ENCODE results near the gene PNPLA2.

The PNPLA2 gene

DNA sequence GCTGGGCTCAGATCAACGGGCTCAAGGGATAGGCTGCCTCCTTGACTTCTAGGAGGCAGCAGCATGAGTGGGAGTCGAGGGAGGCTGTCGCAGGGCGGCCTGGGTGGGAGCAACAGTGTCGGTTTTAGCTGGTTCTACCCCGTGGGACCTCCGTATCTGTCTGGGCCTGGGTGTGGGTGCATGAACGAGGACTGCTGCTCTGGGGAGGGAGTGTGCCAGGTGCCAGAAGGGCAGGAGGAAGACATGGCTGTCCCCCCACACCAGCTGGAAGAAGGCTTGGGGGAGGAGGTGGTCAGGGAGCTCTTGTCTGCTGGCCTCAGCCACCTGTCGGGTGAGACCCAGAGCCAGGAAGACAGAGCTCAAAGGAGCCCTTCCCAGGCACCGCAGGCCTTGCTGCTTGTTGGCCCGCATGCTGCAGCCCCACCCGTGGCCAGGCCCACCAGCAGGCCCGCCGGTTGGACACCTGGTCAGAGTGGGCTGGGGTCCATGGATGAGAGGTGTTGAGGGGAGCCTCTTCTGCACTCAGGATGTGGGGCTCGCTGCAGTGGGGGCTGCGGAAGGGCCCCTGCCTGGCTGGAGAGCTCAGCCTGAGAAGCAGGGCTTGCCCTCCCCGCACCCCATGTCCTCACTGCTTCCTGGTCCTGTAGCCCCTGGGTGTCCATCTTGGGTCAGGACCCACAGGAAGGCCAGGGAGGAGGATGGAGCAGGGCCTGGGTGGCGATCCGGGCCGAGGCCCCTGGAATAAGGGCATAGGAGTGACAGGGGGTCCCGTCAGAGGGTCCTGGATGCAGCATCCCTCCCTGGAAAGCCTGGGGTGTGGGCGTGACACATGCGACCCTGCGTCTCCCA is 32.3 kb upstream of the PNPLA2 start:
- no peak for DNase-seq

- DNase-seq, result no peak
Measured at GRCh38 chr11:787084-787675, 31.5 kb upstream of the PNPLA2 start.

- no peak for DNase-seq
Measured at GRCh38 chr11:788009-788640, 30.6 kb upstream of the PNPLA2 start.

- no peak for DNase-seq
Measured at GRCh38 chr11:788953-789940, 29.5 kb upstream of the PNPLA2 start.

DNA sequence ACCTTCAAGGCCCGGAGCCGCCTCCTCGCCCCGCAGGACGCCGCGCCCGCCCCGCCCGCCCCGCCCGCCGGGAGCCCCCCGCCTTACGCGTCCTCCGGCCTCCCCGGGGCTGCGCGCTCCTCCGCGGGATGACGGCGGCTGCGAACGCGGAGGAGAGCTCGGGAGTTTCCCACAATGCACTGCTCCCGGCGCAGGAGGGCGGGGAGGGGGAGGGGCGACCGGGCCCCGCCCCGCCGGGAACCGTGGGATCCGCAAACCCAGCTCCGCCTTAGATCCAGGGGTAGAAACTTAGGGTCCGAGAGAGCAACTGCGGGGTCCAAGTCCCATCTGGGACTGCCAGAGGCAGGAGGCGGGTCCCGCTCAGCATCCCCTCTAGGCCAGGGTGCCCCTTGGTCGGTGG is 28.8 kb upstream of the PNPLA2 start, which contains the start of gene CEND1:
CEND1 (minus strand) TSS at position 148 of the 400 bp plus-strand sequence. CDS start 1,514 bp downstream, outside the sequence.
- no peak for DNase-seq

DNA sequence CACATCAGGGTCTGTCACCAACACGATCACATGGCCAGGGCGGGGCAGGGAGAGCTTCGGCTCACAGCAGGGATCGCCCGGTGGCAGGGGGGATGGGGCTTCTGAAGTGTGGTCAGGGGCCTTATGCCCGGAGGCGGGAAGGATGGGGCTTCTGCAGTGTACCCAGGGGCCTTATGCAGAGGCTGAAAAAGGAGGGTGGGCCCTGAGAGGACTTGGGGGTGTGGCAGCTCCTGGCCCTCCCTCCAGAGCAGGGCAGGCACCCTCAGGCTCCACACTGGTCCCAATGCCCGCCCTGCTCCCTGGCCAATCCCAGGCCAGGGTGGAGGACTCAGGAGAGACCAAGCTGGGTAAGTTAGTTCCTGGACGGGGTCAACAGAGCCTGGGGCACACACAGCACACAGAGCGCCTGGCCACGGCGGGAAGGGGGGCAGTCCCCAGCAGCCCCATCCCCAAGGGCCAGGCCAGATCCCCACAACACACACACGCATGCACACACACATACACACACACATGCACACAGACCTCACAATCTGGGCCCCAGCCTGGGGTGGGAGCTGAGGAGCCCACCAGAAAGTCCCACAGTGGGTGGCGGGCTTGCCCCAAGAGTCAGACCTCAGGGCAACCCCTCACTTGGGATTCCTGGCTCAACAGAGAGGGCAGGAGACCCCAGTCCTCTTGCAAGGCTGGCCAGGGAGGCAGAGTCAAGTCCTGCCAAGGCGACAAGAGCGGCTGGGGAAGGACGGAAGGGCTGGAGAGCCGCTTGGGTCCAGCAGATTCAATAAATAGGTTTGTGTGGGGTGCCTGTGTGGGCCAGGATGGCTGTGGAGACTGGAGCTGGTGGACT is 27.8 kb upstream of the PNPLA2 start:
- no peak for DNase-seq

GRCh38 chr11:791658-792534 is 26.8 kb upstream of the PNPLA2 start:
- DNase-seq, result no peak

GRCh38 chr11:792535-792821 is 26.2 kb upstream of the PNPLA2 start:
- DNase-seq, result no peak

- DNase-seq, result no peak
Measured at GRCh38 chr11:792873-793272, 25.8 kb upstream of the PNPLA2 start.

- no peak for DNase-seq
Measured at GRCh38 chr11:793556-793955, 25.2 kb upstream of the PNPLA2 start.

DNA sequence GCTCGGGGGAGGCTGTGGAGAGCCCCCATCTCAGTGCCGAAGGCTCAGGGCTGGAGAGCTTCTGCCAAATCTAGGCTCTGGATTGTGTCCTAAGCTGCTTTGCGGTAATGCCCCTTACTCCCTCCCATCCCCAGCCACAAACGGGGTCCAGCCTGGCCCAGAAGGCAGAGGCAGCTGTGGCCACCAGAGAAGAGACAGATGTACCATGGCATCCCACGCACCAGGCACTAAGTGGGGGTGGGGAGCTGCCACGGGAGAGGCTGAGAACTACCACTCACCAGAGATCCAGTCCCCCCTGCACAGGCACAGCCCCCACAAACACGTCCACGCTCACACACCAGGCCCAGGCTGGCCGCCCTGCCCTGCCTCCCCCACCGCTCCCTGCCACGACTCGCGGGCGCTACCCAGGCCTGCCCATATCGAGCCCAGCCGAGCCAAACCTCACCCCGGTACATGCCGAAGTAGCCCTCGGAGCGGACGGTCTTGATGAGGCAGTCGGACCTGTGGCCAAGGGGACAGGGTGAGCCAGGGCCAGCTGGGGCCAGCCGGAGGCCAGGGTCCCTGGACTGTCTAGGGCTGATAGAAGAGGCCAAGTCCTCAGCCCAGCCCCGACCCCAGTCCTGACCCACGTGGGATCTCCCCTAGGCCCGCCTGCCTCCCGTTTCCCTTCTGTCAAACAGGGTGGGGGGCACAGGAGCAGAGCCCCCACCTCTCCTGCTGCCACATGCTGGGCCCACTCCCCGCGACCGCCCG is 24.5 kb upstream of the PNPLA2 start:
- DNase-seq, result no peak

DNA sequence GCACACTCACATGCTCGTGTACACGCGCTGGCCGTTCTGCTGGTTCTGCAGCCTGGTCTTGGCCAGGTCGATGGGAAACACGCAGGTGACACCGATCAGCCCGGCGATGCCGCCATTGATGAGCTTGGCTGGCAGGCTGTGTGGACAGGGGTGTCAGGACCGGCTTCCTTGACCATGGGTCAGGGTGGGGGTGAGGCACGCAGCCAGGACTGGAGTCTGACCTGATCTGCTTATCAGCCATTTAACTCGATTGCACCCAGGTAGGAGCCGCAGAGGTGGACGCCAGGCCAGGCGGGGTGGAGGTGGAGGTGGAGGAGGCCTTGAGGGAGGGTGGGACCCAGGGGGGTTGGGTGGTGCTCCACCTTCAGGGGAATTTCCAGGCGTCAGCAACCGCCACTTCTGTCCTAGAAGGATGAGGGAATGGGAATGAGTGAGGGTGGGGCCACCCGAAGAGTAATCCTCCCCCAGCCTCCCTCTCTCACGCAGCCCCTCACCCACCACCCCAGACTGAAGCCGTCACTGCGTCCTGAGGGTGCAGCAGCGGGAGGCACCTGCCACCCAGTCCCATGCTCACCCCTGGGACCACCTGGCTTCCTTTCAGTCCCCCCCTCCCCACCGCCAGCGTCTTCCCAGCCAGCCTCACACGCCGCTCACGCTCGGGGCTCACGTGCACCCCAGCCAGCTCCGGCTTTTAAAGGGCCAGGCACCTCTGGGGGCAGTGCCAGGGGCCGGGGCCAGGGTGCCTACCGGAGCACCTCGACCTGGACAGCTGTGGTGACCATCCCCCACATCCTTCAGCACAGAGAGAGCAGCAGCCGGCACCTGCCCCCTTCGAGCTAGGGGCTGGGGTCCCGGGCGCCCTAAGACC is 23.7 kb upstream of the PNPLA2 start:
- no peak for DNase-seq

- peak; percentile 72 for DNase-seq
Measured at GRCh38 chr11:795634-796564, 22.8 kb upstream of the PNPLA2 start.

- no peak for DNase-seq
Measured at GRCh38 chr11:796565-797295, 22.0 kb upstream of the PNPLA2 start.

DNA sequence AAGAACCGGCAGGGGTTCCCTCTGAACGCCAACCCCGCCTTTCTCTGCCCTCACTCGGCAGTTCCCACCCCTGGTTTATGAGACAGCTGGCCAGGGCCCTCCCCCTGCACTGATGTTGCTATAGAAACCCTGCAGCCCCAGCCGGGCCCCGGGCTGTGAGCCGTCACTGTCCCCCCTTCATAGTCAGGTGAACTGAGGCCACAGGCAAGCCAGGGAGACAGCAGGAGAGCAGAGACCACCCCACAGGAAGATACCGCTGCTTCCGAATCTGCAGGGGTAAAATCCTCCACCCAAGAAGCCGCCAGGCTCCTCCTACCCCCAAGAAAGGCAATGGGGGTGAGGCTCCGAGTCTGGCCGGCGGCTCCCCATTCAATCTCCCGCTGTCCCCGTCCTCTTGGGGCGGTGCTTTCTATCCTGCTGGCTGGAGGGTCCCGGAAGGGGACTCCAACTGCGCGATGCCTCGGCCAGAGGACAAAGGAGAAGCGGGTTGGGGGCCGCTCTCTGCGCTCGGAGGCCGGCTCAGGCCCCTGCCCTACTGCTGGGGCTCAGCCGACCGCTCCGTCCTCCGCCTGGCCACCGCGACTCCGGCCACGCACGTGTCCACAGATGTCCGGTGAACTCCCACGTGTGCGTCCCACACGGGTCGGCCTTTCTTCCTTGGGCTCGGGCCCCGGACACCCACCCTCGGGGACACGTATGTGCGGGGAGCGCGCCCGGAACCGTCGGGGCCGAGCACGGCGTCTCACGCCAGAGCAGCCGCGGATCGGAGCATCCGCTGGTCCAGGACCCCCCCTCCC is 21.2 kb upstream of the PNPLA2 start:
- peak; percentile 66 for DNase-seq

GRCh38 chr11:798093-798713 is 20.5 kb upstream of the PNPLA2 start, which contains the start of gene SLC25A22:
SLC25A22 (minus strand) TSS chr11:798281; CDS start chr11:795006, 3,275 bp downstream.
- DNase-seq, result peak; percentile 82
